ENCODE measurements around the gene OSBPL3.

DNA sequence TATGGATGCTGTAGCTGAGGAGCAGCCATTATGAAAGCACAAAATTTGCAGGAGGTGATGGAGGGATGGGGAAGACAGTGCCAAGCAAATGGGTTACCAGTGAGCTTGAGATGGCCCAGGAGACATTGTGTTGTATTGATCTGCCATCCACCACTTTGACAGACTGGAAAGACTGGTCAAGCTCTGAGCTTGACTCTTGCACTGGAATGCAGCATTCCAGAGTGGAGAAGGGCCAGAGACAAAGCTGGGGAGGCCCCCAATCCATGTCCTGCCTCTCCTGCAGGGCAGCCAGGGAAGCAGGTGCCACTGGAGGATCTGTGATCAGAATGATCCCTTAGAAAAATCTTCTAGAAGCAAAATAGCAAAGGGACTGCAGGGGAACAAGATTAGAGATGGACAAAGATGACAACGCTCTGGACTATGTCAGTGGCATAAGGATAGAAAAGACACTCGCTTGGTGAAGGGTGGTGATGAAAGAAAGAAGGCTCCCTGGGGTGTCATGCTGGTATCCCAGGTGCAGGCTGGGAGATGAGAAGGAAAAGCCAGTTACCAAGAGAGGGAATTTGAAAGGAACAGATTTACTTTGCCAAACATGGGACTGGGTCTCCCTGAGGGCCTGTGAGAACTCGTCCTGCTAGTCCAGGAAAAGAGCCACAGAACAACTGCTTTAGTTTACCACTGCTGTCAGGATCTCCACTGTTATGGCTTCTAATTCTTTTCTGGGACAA, 227.7 kb downstream of the OSBPL3 start:
- no peak for TF ChIP-seq ZNF281 (CRISPR knock-in tag; IDR thresholded peaks at IDR 0.05)
- TF ChIP-seq CTCF (IDR thresholded peaks at IDR 0.05), result no peak
- TF ChIP-seq, protein P1, sequence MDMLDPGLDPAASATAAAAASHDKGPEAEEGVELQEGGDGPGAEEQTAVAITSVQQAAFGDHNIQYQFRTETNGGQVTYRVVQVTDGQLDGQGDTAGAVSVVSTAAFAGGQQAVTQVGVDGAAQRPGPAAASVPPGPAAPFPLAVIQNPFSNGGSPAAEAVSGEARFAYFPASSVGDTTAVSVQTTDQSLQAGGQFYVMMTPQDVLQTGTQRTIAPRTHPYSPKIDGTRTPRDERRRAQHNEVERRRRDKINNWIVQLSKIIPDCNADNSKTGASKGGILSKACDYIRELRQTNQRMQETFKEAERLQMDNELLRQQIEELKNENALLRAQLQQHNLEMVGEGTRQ (CRISPR knock-in tag; IDR thresholded peaks at IDR 0.05), result no peak
- TF ChIP-seq ZNF396 (CRISPR knock-in tag; IDR thresholded peaks at IDR 0.05; ENCODE audit: borderline replicate concordance), result no peak
- TF ChIP-seq, protein P2, sequence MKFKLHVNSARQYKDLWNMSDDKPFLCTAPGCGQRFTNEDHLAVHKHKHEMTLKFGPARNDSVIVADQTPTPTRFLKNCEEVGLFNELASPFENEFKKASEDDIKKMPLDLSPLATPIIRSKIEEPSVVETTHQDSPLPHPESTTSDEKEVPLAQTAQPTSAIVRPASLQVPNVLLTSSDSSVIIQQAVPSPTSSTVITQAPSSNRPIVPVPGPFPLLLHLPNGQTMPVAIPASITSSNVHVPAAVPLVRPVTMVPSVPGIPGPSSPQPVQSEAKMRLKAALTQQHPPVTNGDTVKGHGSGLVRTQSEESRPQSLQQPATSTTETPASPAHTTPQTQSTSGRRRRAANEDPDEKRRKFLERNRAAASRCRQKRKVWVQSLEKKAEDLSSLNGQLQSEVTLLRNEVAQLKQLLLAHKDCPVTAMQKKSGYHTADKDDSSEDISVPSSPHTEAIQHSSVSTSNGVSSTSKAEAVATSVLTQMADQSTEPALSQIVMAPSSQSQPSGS (CRISPR knock-in tag; IDR thresholded peaks at IDR 0.05; ENCODE audit: borderline replicate concordance, low read depth), result no peak
- TF ChIP-seq RELA (CRISPR knock-in tag; IDR thresholded peaks at IDR 0.05; ENCODE audit: borderline replicate concordance), result no peak
